PC-9 (cell line): Measurements from ENCODE around the gene ANTXR2. TPM values are rescaled to one million over a fixed set of nuclear protein-coding genes. Genes with fewer than 3 reads are reported as not detected.
"Not testable (repeated sequence)": the region's sequence is repeated elsewhere in the genome, so short reads cannot be mapped to it uniquely, and the experiment has no call there.

Experiments
- BruUV-seq: library from RNA; stranded (reverse); fragments of 400-500 nt; replicated peaks from 2 replicates; lab custom pipeline; 2021; lab: Mats Ljungman, UMichigan
- CTCF ChIA-PET: fragments of 300-600 bp; sonication (Branson Sonifier 250); formaldehyde crosslinking; loops from one replicate; lab custom pipeline; 2022; ENCODE audit warnings: antibody characterized with exemption; lab: Charles Lee
- POLR2A ChIA-PET: fragments of 300-600 bp; sonication (Branson Sonifier 250); formaldehyde crosslinking; loops from one replicate; lab custom pipeline; 2022; ENCODE audit warnings: antibody characterized with exemption; ENCODE audit not compliant: unreplicated experiment; lab: Charles Lee
- DNase-seq, 2 experiments: peaks; one replicate each; pipeline versions ENCODE4 v3.0.0 to v3.0.0-alpha.2; 2015 to 2022; ENCODE audit warnings: mixed read lengths in 1 of 2
- H2AFZ ChIP-seq: fragments of 200-600 bp; sonication (generic); 2 replicates; pipeline ENCODE4 v1.8.1; 2017; ENCODE audit warnings: antibody characterized with exemption
- H3F3A ChIP-seq: fragments of 200-600 bp; sonication (generic); 2 replicates; pipeline ENCODE4 v1.8.1; 2017; ENCODE audit warnings: antibody characterized with exemption, mild to moderate bottlenecking, low read depth; ENCODE audit not compliant: insufficient read depth
- H3K27ac ChIP-seq: fragments of 200-600 bp; sonication (generic); 2 replicates; pipeline ENCODE4 v1.6.1; 2016; ENCODE audit warnings: mixed run types
- H3K27me3 ChIP-seq: fragments of 200-600 bp; sonication (generic); 2 replicates; pipeline ENCODE4 v1.6.1; 2016; ENCODE audit warnings: low read depth, mixed run types; ENCODE audit not compliant: insufficient read depth
- H3K36me3 ChIP-seq: fragments of 200-600 bp; sonication (generic); 2 replicates; pipeline ENCODE4 v1.6.1; 2016; ENCODE audit warnings: low read depth, mixed run types
- H3K4me1 ChIP-seq: fragments of 200-600 bp; sonication (generic); replicated peaks from 2 replicates; pipeline ENCODE4 v1.6.1; 2016; ENCODE audit warnings: mixed run types; ENCODE audit not compliant: insufficient read depth
- H3K4me2 ChIP-seq: fragments of 200-600 bp; sonication (generic); 2 replicates; pipeline ENCODE4 v1.6.1; 2017; ENCODE audit warnings: mixed run types
- H3K4me3 ChIP-seq: fragments of 200-600 bp; sonication (generic); 2 replicates; pipeline ENCODE4 v1.6.1; 2016; ENCODE audit warnings: mixed run types
- H3K79me2 ChIP-seq: fragments of 200-600 bp; sonication (generic); 2 replicates; pipeline ENCODE4 v1.6.1; 2017; ENCODE audit warnings: low read depth, mixed run types
- H3K9me2 ChIP-seq: fragments of 200-600 bp; sonication (generic); 2 replicates; pipeline ENCODE4 v1.8.1; 2017; ENCODE audit warnings: mild to moderate bottlenecking; ENCODE audit not compliant: insufficient read depth
- H3K9me3 ChIP-seq: fragments of 200-600 bp; sonication (generic); 2 replicates; pipeline ENCODE4 v1.8.1; 2016; ENCODE audit warnings: low read depth; ENCODE audit not compliant: insufficient read depth
- H4K20me1 ChIP-seq: fragments of 200-600 bp; sonication (generic); 2 replicates; pipeline ENCODE4 v1.8.1; 2017; ENCODE audit not compliant: insufficient read depth
- EZH2 ChIP-seq: fragments of 200-600 bp; sonication (generic); IDR thresholded peaks from 2 replicates; pipeline ENCODE4 v1.8.0; 2017; ENCODE audit warnings: antibody characterized with exemption, low read depth
- intact Hi-C: fragments of 100-400 bp; cut with micrococcal nuclease; formaldehyde crosslinking; loops from one replicate; pipeline ENCODE4 v1.10.0; 2022; ENCODE audit not compliant: unreplicated experiment
- total RNA-seq: library from RNA; stranded (reverse); gene quantifications from 2 replicates; pipeline ENCODE4 v1.2.3, GENCODE V29; 2021
- TF ChIP-seq, protein P1 (sequence below): fragments of 200-600 bp; sonication (generic); conservative IDR thresholded peaks from 2 replicates; pipeline ENCODE4 v1.6.1; 2017; ENCODE audit warnings: mixed run types, antibody characterized with exemption, mild to moderate bottlenecking, moderate library complexity

Gene ANTXR2
- total RNA-seq, 1 experiment from 2014 or later = 2.0 TPM

DNA sequence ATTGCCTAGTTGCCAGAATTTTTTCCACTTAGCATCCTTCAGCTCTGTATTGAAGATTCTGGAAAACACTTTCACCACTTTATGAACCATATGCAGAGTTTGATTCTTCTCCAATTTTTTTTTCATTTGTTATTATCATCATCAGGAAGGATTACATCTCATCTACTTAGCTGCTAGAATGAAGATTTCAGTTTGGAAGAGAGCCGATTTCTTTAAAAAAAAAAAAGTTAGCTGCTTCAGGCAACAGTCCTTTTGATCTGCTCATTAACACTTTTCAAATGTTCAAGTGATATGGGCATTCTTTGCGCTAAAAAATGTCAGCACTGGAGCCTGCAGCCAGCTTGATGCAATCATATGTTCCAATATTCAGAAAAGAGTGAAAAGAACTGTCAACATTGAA lies 76.2 kb downstream of the ANTXR2 start:
- TF ChIP-seq, protein P1, sequence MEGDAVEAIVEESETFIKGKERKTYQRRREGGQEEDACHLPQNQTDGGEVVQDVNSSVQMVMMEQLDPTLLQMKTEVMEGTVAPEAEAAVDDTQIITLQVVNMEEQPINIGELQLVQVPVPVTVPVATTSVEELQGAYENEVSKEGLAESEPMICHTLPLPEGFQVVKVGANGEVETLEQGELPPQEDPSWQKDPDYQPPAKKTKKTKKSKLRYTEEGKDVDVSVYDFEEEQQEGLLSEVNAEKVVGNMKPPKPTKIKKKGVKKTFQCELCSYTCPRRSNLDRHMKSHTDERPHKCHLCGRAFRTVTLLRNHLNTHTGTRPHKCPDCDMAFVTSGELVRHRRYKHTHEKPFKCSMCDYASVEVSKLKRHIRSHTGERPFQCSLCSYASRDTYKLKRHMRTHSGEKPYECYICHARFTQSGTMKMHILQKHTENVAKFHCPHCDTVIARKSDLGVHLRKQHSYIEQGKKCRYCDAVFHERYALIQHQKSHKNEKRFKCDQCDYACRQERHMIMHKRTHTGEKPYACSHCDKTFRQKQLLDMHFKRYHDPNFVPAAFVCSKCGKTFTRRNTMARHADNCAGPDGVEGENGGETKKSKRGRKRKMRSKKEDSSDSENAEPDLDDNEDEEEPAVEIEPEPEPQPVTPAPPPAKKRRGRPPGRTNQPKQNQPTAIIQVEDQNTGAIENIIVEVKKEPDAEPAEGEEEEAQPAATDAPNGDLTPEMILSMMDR = no peak
- no peak for TF ChIP-seq EZH2
- Histone ChIP-seq H3K36me3 (no peaks in the 10 kb centered on the region), H3K79me2 (no peaks in the 10 kb centered on the region), H3K27ac (no peak overlapping the region), H3K27me3 (no peaks in the 10 kb centered on the region), H4K20me1 (no peaks in the 10 kb centered on the region), H3K4me1 (no peaks in the 10 kb centered on the region), H2AFZ (no peak overlapping the region), H3K9me2 (no peaks in the 10 kb centered on the region), H3K4me3 (no peak overlapping the region), H3K4me2 (no peak overlapping the region), H3K9me3 (no peaks in the 10 kb centered on the region), H3F3A (no peaks in the 10 kb centered on the region)
- no TSS peak for BruUV-seq
- ChIA-PET POLR2A (no interaction called here), CTCF (no interaction called here)
- DNase-seq = no peak
- intact Hi-C loops = no loop called here

DNA sequence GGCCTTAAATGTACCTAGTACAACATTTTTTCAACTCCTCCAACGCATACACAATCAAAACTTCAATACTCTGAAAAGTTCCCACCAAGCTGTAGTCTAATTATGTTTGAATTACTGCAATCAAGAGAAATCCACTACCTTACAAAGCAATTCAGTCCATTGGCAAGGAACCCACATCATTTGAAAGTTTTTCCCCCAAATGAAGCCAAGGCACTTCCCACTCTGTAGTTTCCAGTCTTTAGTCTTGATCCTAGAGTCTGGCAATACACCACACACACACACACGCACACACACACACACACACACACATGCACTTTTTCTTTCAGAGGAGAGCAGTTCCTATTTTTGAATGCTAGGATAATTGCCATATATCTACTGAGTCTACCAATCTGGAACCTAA lies 79.6 kb downstream of the ANTXR2 start:
- H3K27ac ChIP-seq = no peak overlapping the region
- no peaks in the 10 kb centered on the region for H3K27me3 ChIP-seq
- ChIA-PET CTCF (no interaction called here), POLR2A (no interaction called here)
- H3K36me3 ChIP-seq = no peaks in the 10 kb centered on the region
- H3K4me3 ChIP-seq = no peak overlapping the region
- H3K4me2 ChIP-seq = no peak overlapping the region
- H3K79me2 ChIP-seq = no peaks in the 10 kb centered on the region
- BruUV-seq = no TSS peak
- no peak for DNase-seq
- H3K4me1 ChIP-seq = no peaks in the 10 kb centered on the region
- intact Hi-C loops = no loop called here
- H4K20me1 ChIP-seq = no peaks in the 10 kb centered on the region
- TF ChIP-seq EZH2 = no peak
- TF ChIP-seq, protein P1 = no peak
- no peaks in the 10 kb centered on the region for H3K9me3 ChIP-seq
- no peaks in the 10 kb centered on the region for H3K9me2 ChIP-seq
- no peak overlapping the region for H2AFZ ChIP-seq
- H3F3A ChIP-seq = no peaks in the 10 kb centered on the region

DNA sequence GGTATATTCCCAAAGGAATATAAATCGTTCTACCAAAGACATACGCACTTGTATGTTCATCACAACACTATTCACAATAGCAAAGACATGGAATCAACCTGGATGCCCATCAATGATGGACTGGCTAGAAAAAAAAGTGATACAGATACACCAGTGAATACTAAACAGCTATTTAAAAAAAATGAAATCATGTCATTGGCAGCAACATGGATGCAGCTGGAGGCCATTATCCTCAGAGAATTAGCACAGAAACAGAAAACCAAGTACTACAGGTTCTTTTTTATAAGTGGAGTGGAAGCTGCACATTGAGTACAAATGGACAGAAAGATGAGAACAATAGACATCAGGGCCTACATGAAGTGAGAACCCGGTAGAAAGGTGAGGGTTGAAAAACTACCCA lies 81.4 kb downstream of the ANTXR2 start:
- no peaks in the 10 kb centered on the region for H3K4me1 ChIP-seq
- no peaks in the 10 kb centered on the region for H3K36me3 ChIP-seq
- no peaks in the 10 kb centered on the region for H3K9me2 ChIP-seq
- ChIA-PET POLR2A (no interaction called here), CTCF (no interaction called here)
- no peak for DNase-seq
- H3K9me3 ChIP-seq = no peaks in the 10 kb centered on the region
- no peaks in the 10 kb centered on the region for H4K20me1 ChIP-seq
- no peak overlapping the region for H3K4me3 ChIP-seq
- intact Hi-C loops = no loop called here
- no peaks in the 10 kb centered on the region for H3K79me2 ChIP-seq
- no TSS peak for BruUV-seq
- no peak overlapping the region for H3K27ac ChIP-seq
- no peak overlapping the region for H2AFZ ChIP-seq
- H3K4me2 ChIP-seq = no peak overlapping the region
- no peaks in the 10 kb centered on the region for H3F3A ChIP-seq
- H3K27me3 ChIP-seq = no peaks in the 10 kb centered on the region
- TF ChIP-seq, protein P1 = no peak
- no peak for TF ChIP-seq EZH2

DNA sequence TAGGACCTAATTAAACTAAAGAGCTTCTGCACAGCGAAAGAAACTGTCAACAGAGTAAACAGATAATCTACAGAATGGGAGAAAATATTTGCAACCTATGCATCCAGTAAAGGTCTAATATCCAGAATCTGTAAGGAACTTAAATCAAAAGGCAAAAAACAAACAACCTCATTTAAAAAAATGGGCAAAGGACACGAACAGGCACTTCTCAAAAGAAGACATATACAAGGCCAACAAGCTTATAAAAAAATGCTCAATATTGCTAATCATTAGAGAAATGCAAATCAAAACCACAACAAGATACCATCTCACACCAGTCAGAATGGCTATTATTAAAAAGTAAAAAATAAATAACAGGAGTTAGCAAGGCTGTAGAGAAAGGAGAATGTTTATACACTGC lies 81.9 kb downstream of the ANTXR2 start:
- H3K9me3 ChIP-seq, H3K36me3 ChIP-seq, DNase-seq, H3K4me1 ChIP-seq, H3K4me2 ChIP-seq, H3K9me2 ChIP-seq, H3K4me3 ChIP-seq, H3F3A ChIP-seq, CTCF ChIA-PET, H3K27ac ChIP-seq, H4K20me1 ChIP-seq, BruUV-seq, intact Hi-C loops, POLR2A ChIA-PET, H3K79me2 ChIP-seq, H3K27me3 ChIP-seq, H2AFZ ChIP-seq: not testable (repeated sequence)
